ENCODE results near the gene TGFB3.
"Not testable (repeated sequence)": the region's sequence is repeated elsewhere in the genome, so short reads cannot be mapped to it uniquely, and the experiment has no call there.

TGFB3 gene

GRCh38 chr14:75960231-75960630, 21.6 kb downstream of the TGFB3 start:
- DNase-seq (ENCODE audit: low spot score): no peak

DNA sequence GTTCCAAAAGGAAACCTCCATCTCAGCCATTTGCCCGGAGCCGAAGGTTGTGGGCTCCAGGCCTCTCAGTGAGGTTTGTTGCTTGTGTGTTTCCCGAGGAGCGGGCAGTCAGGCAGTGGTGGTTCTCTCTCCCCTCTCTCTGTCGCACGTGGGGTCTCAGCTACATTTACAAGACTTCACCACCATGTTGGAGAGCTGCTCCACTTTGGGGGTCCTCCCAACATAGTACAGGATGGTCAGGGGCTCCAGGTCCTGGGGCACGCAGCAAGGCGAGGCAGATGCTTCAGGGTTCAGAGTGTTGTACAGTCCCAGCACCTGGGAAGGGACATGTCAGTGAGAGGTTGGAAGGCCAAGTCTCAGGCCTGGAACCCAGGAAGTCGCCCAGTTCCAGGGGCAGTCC, 22.8 kb downstream of the TGFB3 start:
- no peak for DNase-seq (ENCODE audit: low spot score)

- no peak for DNase-seq (ENCODE audit: low spot score)
Observed at GRCh38 chr14:75952489-75952888, 29.3 kb downstream of the TGFB3 start.

GRCh38 chr14:75946785-75947184, 35.0 kb downstream of the TGFB3 start:
- DNase-seq (ENCODE audit: low spot score): no peak

- no peak for DNase-seq (ENCODE audit: low spot score)
Observed at GRCh38 chr14:75944607-75945241, 37.1 kb downstream of the TGFB3 start.

GRCh38 chr14:75941030-75941429, 40.8 kb downstream of the TGFB3 start:
- no peak for DNase-seq (ENCODE audit: low spot score)

GRCh38 chr14:75939200-75939599, 42.6 kb downstream of the TGFB3 start:
- no peak for DNase-seq (ENCODE audit: low spot score)

- DNase-seq (ENCODE audit: low spot score): no peak
Observed at GRCh38 chr14:75934998-75935628, 46.7 kb downstream of the TGFB3 start.

GRCh38 chr14:75933712-75934296, 48.0 kb downstream of the TGFB3 start:
- no peak for DNase-seq (ENCODE audit: low spot score)

- no peak for DNase-seq (ENCODE audit: low spot score)
Observed at GRCh38 chr14:75928690-75929181, 53.1 kb downstream of the TGFB3 start.

- no peak for DNase-seq (ENCODE audit: low spot score)
Observed at GRCh38 chr14:75927564-75928087, 54.2 kb downstream of the TGFB3 start.

- no peak for DNase-seq (ENCODE audit: low spot score)
Observed at GRCh38 chr14:75926431-75927115, 55.2 kb downstream of the TGFB3 start.

DNA sequence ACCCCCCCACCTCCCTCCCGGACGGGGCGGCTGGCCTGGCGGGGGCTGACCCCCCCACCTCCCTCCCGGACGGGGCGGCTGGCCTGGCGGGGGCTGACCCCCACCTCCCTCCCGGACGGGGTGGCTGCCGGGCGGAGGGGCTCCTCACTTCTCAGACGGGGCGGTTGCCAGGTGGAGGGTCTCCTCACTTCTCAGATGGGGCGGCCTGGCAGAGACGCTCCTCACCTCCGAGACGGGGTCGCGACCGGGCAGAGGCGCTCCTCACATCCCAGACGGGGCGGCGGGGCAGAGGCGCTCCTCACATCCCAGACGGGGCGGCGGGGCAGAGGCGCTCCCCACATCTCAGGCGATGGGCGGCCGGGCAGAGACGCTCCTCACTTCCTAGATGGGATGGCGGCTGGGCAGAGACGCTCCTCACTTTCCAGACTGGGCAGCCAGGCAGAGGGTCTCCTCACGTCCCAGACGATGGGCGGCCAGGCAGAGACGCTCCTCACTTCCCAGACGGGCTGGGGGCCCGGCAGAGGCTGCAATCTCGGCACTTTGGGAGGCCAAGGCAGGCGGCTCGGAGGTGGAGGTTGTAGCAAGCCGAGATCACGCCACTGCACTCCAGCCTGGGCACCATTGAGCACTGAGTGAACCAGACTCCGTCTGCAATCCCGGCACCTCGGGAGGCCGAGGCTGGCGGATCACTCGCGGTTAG, 56.5 kb downstream of the TGFB3 start:
- not testable (repeated sequence) for DNase-seq (ENCODE audit: low spot score)

- DNase-seq (ENCODE audit: low spot score): not testable (repeated sequence)
Observed at GRCh38 chr14:75920421-75920820, 61.4 kb downstream of the TGFB3 start.

GRCh38 chr14:75917946-75918335, 63.9 kb downstream of the TGFB3 start:
- DNase-seq (ENCODE audit: low spot score): no peak

DNA sequence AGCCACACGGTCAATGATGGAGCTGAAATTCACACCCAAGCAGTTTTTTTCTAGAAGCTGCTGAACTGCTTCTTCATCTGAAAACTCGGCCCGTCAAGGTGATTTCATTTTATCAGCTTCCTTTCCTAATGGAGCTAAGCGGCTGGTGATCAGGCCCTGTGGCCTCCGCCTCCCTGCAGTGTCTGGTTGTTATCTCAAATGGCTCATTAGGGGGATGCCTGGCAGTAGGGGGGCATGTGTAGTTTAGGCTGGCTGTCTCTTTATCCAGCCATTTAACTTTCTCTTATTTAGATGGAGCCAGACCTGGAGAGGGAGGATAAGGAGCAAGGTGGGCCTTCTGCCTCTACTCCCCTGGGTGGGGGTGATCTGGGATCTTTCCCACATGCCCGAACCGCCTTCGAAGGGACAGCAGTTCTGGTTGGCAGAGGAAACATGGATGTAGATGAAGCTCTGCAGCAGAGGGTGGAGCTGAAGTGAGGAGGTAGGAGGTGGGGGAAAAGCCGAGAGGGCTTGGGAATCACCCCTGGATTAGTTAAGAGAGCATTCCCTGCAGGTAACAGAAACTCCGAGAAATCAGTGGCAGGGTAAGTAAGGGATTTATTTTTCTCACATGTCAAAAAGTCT, 64.4 kb downstream of the TGFB3 start:
- DNase-seq (ENCODE audit: low spot score): no peak

- no peak for DNase-seq (ENCODE audit: low spot score)
Observed at GRCh38 chr14:75915045-75915444, 66.8 kb downstream of the TGFB3 start.

GRCh38 chr14:75913183-75913582, 68.6 kb downstream of the TGFB3 start:
- DNase-seq (ENCODE audit: low spot score): no peak

- DNase-seq (ENCODE audit: low spot score): no peak
Observed at GRCh38 chr14:75911883-75912282, 69.9 kb downstream of the TGFB3 start.

DNA sequence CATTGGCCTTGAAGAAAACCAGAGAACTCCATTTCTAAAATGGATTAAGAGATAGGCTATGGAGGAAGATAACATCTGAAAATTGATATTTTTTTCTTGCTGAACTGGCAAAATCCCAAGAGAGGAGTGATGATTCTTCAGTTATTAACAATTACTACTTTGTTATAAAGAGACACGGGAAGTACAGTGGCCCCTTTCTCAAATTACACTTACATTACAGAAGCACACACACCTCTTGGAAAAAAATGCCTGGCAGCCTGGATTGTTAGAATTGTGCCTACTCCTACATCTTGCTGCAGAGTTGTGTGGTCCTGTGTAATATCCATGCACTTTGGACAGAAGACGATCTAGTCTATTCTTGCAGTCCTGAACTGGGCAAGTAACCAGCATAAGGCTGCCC, 71.7 kb downstream of the TGFB3 start:
- DNase-seq (ENCODE audit: low spot score): no peak

- no peak for DNase-seq (ENCODE audit: low spot score)
Observed at GRCh38 chr14:75909630-75910029, 72.2 kb downstream of the TGFB3 start.
